ENCODE measurements around the gene SEMA3D. TPM values are rescaled to one million over a fixed set of nuclear protein-coding genes. Genes with fewer than 3 reads are reported as not detected.

Gene SEMA3D
- total RNA-seq, 4 donors from 2014 or later, result 0.06 to 3.8 (median 0.14) TPM

- no peaks in the 10 kb centered on the region for H3K36me3 ChIP-seq
- intact Hi-C loops (cut with DNase I), result no loop called here
- H3K27me3 ChIP-seq, result no peaks in the 10 kb centered on the region
- WGBS, 2 donors, result 67 to 79% methylated on average over 1 of the region's 1 CpG
- no peak overlapping the region for H3K4me3 ChIP-seq
- H3K9me3 ChIP-seq, result no peaks in the 10 kb centered on the region
- TF ChIP-seq POLR2A (IDR thresholded peaks at IDR 0.05) (no peak), CTCF (IDR thresholded peaks at IDR 0.05) (no peak)
- H3K27ac ChIP-seq, result no peak overlapping the region
- DNase-seq, result no peak
- H3K4me1 ChIP-seq, result no peaks in the 10 kb centered on the region
Observed at GRCh38 chr7:85016286-85016685, 170.6 kb downstream of the SEMA3D start.

GRCh38 chr7:85014936-85015660 lies 171.8 kb downstream of the SEMA3D start:
- no peak overlapping the region for H3K27ac ChIP-seq
- no peaks in the 10 kb centered on the region for H3K36me3 ChIP-seq
- H3K4me3 ChIP-seq, result no peak overlapping the region
- no peaks in the 10 kb centered on the region for H3K4me1 ChIP-seq
- H3K9me3 ChIP-seq, result no peaks in the 10 kb centered on the region
- TF ChIP-seq CTCF (IDR thresholded peaks at IDR 0.05) (no peak), POLR2A (IDR thresholded peaks at IDR 0.05) (no peak)
- no peak for DNase-seq
- intact Hi-C loops (cut with DNase I), result no loop called here
- WGBS, 2 donors, result 83 to 87% methylated on average over 7 of the region's 7 CpGs
- no peaks in the 10 kb centered on the region for H3K27me3 ChIP-seq

GRCh38 chr7:85011127-85011526 lies 175.7 kb downstream of the SEMA3D start:
- intact Hi-C loops (cut with DNase I), result no loop called here
- Histone ChIP-seq H3K9me3 (no peaks in the 10 kb centered on the region), H3K36me3 (no peaks in the 10 kb centered on the region), H3K4me1 (no peaks in the 10 kb centered on the region), H3K27ac (no peak overlapping the region), H3K27me3 (no peaks in the 10 kb centered on the region), H3K4me3 (no peak overlapping the region)
- 80 to 83% methylated on average over 4 of the region's 4 CpGs for WGBS, 2 donors
- no peak for DNase-seq
- TF ChIP-seq CTCF (IDR thresholded peaks at IDR 0.05) (no peak), POLR2A (IDR thresholded peaks at IDR 0.05) (no peak)

- no peak overlapping the region for H3K4me3 ChIP-seq
- no peak overlapping the region for H3K27ac ChIP-seq
- H3K36me3 ChIP-seq, result no peaks in the 10 kb centered on the region
- H3K27me3 ChIP-seq, result no peaks in the 10 kb centered on the region
- TF ChIP-seq POLR2A (IDR thresholded peaks at IDR 0.05) (no peak), CTCF (IDR thresholded peaks at IDR 0.05) (no peak)
- H3K9me3 ChIP-seq, result no peaks in the 10 kb centered on the region
- no peak for DNase-seq
- H3K4me1 ChIP-seq, result no peaks in the 10 kb centered on the region
- intact Hi-C loops (cut with DNase I), result no loop called here
Observed at GRCh38 chr7:85010306-85010705, 176.6 kb downstream of the SEMA3D start.

- no peak for TF ChIP-seq CTCF (IDR thresholded peaks at IDR 0.05)
- TF ChIP-seq POLR2A (IDR thresholded peaks at IDR 0.05), result no peak
Observed at GRCh38 chr7:85006754-85007153, 180.1 kb downstream of the SEMA3D start.

More at GRCh38 chr7:85006754-85007153, 180.1 kb downstream of the SEMA3D start:
- intact Hi-C loops (cut with DNase I), result no loop called here
- Histone ChIP-seq H3K4me1 (no peaks in the 10 kb centered on the region), H3K36me3 (no peaks in the 10 kb centered on the region), H3K9me3 (no peaks in the 10 kb centered on the region), H3K27me3 (no peaks in the 10 kb centered on the region), H3K27ac (no peak overlapping the region), H3K4me3 (no peak overlapping the region)
- WGBS, 2 donors, result 67 to 72% methylated on average over 1 of the region's 1 CpG
- DNase-seq, result no peak

Measured in esophagus squamous epithelium (tissue), 5 donors.